ENCODE data around the gene NME9.

- TF ChIP-seq CTCF (IDR thresholded peaks at IDR 0.05): no peak
- no peak for TF ChIP-seq POLR2A (IDR thresholded peaks at IDR 0.05)
These were observed 1.8 kb downstream of the NME9 start for GRCh38 chr3:138327831-138328230.

All from uterus (tissue), 2 donors.